HG03460 (cell line): Measurements from ENCODE around the gene MBOAT1.

Source experiments
- ATAC-seq: cut with Tn5 transposase; IDR thresholded peaks from one replicate; pipeline ENCODE4 v1.9.1; 2021; ENCODE audit not compliant: unreplicated experiment

Gene MBOAT1

DNA sequence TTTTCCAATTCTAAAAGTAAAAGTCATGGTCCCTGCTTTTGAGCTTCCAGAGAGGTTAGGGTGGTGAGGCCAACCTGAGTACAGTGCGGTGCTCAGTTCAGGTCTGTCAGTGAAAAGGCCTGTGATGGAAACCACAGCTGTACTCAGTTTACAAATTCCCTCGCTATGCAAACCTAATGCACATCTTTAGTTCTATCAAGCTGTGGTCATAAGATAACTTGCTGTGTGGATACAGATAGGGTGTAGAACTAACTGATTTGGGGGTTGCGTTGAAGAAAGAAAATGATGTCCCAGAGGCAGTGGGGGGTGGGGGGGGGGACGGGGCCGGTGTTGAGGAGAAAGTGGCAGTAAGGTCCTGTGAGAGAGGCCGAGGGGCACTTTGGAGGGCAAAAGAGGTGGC lies 22.8 kb upstream of the MBOAT1 start:
- no peak for ATAC-seq

DNA sequence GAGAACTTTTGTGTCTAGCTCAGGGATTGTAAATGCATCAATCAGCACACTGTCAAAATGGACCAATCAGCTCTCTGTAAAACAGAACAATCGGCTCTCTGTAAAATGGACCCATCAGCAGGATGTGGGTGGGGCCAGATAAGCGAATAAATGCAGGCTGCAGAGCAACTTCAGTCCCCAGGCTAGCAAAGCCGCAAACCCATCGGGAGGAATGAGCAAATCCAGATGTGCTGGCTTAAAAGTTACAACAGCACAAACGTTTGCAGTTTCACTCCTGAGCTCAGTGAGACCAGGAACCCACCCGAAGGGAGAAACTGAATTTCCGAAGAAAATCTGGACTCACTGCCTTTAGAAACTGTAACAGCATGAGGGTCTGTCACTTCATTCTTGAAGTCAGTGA lies 21.9 kb upstream of the MBOAT1 start:
- no peak for ATAC-seq

DNA sequence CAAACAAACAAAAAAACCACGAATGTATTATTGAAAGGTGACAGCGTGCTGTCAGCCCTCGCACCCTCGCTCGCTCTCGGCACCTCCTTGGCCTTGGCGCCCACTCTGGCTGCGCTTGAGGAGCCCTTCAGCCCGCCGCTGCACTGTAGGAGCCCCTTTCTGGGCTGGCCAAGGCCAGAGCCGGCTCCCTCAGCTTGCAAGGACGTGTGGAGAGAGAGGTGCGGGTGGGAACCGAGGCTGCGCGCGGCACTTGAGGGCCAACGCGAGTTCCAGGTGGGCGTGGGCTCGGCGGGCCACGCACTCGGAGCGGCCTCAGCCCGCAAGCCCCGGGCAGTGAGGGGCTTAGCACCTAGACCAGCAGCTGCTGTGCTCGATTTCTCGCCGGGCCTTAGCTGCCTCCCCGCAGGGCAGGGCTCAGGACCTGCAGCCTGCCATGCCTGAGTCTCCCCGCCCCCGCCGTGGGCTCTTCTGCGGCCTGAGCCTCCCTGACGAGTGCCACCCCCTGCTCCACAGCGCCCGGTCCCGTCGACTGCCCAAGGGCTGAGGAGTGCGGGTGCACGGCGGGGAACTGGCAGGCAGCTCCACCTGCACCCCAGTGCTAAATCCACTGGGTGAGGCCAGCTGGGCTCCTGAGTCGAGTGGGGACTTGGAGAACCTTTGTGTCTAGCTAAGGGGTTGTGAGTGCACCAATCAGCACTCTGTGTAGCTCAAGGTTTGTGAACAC lies 20.9 kb upstream of the MBOAT1 start:
- no peak for ATAC-seq

DNA sequence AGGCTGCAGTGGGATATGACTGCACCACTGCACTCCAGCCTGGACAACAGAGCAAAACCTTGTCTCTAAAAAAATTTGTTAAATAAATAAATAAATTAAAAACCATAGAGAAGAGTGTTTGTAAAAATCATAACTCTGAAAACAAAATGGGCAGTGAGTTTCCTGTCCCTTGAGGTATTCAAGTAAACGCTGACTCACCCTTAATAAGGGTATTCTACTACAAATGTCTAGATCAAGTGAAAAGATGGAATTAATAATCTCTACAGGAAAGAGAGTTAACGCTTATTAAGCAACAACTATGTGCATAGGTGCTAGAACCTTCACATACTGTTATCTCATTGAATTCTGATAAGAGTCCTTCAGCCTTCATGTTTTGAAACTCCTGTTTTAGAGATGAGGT lies 19.9 kb upstream of the MBOAT1 start:
- no peak for ATAC-seq

DNA sequence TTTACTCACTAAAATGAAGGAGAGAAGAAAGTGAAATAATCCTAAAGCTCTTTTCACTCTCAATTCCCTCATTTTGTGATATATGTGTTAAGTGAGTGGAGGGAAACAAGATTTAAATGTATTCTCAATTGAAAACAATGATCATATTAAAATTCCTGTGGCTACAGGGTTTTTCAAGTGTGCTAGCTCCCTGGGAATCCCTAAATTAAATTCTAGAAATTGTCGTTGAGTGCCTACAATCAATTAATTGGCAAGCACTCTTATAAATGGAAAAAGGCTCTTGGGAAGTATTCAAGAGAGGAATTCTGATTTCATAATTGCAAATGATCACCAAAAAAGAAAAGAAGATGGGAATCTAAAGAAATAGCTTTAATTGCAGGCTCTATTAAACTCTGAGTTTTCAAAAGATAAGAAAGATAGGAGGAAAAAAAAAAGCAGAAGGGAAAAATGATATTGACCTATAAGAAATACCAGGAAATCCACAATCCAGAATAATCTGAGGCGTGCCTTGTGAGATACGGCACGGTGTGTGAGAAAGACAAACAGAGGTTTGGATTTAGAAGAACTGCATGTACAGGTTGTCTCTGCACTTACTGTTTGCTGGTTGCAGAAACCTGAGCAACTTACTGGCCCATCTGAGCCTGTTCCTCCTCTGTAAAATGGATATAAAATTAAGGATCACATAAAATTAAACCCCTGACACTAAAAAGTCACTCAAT lies 18.3 kb upstream of the MBOAT1 start:
- ATAC-seq = no peak

DNA sequence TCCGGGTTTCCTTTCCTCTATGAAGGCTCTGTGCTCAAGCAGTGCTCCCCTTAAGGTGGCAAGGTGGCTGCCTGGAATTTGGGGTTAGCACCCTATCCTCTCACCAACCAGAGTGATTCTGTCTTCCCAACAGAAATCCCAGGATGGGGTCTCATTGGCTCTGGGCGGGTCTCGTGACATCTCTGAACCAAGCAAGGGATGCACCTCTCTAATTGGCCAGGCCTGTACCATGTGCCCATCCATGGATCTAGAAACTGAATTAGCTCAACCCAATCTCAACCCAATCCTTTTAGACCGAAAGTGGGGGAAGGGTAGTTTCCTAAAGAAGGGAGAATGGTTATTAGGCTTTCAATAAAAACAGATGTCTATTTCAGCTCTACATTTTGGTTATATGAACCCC lies 17.6 kb upstream of the MBOAT1 start:
- ATAC-seq = no peak

DNA sequence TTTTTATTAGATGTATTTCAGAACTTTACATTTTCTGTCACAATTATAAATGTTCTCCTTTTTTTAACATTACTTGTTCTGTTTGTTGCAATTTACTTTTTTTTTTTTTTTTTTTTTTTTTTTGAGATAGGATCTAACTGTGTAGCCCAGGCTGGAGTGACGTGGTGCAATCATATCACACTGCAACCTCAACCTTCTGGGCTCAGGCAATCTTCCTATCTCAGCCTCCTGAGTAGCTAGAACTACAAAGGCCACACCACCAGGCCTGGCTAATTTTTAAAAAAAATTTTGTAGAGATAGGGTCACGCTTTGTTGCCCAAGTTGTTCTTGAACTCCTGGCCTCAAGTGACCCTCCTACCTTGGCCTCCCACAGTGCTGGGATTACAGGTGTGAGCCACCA lies 15.1 kb upstream of the MBOAT1 start:
- no peak for ATAC-seq

DNA sequence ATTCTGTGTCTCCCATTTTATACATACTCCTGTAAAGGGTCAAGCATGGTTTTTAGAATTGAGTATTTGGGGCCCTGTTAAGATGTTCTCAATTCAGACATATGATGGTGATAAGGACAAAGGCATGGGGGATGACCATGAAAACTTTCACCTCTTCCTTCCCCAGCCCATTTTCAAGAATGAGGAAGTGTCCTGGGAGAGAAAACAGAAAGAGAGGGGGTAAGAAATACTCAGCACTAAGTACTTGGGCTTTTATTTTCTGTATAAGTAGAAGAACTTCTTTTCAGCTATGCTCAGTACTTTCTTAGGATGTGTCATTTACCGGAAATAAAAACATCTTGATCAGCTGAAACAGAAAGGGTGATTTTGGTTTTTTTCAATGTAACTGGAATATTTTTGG lies 10.9 kb upstream of the MBOAT1 start:
- ATAC-seq = no peak

DNA sequence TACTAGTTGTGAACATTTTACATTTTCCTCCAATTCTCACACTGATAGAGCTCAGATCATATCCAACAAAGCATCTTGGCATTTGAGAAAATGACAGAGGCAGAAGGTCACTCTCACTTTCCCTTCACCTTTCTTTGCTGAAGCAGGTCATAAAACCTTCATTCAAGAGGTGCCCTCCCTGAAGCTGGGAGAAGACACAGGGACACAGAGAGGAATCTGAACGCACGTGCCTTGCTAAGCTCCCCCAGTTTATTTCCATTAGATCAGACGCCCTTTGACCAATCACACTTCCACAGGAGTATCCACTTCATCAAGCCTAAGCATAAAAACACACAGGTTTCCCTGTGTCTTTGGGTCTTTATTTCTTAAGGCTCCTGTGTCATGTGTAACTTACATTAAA lies 9.2 kb upstream of the MBOAT1 start:
- no peak for ATAC-seq

DNA sequence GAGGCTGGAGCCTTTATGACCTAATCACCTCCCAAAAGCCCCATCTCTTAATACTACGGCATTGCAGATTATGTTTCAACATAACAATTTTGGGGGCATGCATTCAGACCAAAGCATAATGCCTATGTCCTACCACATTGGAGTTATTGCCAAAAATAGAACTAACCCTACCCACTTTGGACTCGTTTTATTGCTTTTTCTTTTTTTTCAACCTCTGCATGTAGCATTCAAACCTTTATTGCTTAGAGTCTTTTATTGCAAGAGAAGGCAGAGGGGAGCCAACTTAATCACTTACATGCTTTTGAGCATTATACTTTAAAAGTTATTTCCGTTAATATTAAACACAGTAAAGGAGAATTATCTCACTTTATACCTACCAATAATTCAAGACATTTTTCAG lies 8.1 kb upstream of the MBOAT1 start:
- no peak for ATAC-seq

DNA sequence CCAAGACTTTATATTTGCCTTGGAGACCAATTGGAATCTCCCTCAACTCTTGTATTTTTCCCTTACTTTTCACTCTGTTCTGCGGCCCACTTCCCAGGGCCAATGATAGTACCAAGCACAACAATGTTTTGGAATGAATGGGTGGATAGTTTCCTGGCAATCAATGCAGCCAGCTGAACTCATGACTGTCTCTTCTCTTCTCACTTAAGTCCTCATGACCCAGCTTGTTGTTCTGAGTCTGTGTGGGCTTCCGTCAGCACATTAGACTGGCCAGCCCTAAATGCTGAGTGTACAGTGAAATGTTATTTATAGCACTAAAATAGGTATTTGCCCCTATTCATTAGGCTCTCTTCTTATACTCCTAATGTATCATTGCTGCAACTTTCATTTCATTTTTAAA lies 5.6 kb upstream of the MBOAT1 start:
- ATAC-seq = no peak

DNA sequence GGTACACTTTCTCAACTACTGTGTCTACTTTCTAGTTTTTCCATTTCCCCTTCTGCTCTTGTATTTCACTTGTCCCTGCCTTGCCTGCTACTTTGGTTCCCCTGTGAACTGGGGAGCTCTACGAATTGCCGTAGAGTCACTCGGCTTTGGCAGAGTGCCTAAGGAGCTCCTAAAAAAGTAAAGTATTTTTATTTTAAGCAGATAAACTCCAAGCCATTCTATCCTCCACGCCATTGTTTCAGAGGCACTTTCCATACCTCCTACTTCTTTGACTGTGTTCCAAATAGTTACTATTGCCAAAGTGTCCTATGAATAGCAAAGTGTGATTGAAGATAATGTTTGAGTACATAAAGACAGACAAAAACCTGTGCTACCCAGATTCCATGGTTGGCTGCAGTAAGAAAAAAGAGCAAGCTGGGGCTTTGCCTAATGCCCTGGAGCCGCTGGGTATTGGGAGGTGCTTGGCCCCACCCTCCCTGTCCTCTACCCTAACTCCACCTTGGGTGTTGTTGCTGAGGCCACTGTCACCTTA lies 5.1 kb upstream of the MBOAT1 start:
- no peak for ATAC-seq

DNA sequence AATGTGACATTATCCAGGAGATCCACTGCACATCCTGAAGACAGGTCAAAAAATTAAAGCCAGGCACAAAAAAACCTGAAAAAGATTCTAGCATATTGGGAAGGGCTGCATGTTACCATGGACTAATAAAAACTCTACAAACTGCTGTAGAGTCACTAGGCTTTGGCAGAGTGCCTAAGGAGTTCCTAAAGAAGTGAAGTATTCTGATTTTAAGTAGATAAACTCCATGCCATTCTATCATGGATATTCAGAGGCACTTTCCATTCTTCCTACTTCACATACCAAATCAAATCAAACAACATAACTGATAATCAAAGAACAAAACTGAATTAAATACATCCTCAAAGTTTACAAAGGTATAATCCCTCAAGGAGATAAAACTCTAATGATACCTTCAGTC lies 3.0 kb upstream of the MBOAT1 start:
- no peak for ATAC-seq

DNA sequence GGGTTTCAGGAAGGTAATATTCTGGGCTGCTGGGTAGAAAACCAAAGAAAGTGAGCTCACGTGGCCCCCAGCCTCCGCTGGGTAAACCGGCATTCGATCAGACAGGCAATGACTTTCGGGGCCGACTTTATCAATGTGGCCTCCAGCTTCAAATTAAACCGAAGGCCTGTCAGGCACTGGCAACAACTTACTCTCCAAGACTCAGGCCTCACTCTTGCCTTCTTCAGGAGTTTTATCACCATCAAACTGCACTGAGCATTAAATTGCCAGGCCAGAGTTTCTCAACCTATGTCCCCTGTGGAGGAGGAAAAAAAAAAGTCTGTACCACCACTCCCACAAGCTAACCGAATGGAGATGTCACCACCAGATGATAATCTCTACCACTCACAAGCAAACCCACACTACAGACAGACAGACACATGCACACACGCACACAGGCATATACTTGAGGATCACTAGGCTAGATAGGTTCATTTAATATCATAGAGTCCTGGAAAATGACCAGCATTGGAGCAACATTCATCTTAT lies 1.1 kb upstream of the MBOAT1 start:
- no peak for ATAC-seq

DNA sequence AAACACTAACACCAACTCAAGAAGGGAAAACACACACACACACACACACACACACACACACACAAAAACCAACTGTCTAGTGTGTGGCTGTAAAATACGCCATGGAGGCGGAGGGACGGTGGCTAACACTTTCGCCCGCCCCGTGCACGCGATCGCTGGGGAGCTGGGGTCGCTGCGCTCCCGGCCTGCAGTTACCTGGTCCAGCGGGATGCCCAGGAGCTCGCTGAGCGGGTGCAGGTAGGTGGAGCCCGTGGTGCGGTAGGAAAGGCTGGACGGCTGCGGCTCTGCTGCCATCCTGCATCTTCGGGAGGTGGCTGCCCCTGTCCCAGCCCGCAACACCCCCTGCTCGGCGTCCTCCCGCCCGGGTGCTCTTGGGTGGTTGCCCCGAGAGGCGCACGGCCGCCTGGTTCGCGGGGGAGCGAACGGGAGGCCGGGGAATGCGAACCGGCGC lies 303 bp downstream of the MBOAT1 start:
- ATAC-seq = peak; percentile 30

DNA sequence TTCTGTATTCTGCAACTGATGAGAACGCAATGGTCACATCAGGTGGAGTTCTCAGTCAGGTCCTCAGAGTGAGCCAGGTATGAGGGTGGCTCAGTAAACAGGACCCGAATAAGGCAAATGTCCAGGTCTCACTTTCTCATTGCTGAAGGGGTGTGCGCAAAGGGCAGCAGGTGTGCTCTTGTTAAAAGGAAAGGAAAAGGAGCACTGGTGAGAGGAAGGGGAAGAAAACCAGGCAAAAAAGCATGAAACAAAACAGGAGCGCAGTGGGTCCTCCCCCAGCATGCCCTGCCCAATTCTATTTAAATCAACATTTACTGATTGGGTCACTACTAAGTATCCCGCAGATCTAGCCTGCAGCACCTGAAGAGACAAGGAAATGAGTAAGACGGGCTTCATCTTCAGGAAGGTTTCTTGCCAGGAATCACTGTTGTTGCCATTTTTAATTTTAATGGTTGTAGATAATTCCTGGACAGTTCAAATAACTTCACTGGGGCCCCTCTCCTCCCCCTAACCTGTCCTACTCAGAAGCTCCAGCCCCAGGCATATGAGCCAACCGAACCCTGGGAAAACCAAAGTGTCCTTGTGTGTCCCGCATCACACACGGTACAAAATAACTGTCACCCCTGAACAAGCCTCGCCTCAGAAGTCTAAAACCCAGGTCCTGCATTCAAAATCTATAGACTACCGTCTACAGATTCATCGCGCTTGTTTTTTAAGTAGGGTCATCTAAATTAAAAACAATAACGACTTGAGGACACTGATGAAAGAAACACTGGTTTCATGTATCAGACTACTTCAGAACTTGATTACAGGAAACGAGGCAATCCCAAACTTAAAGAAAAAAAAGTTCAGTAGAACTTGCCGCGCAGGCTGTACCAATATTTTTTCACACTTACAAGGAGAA lies 980 bp downstream of the MBOAT1 start:
- peak; percentile 16 for ATAC-seq

DNA sequence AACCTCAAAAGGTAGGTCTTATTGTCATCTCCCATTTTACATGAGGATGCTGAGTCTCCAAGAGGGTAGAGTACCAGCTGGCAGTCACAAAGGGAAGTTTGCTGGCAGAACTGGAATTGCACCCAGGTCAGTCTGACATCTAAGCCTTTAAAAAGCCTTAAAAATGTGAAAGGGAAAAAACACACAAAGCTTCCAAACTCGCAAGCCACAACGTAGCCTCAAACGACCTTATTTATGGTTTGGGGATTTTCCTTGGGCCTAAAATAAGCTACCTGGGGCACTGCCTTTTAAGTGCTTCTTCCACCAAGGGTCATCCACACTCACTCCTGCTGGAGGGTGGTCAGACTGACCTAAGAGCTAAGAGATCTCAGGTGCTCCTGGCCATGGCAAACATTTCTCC lies 2.1 kb downstream of the MBOAT1 start:
- ATAC-seq = no peak

DNA sequence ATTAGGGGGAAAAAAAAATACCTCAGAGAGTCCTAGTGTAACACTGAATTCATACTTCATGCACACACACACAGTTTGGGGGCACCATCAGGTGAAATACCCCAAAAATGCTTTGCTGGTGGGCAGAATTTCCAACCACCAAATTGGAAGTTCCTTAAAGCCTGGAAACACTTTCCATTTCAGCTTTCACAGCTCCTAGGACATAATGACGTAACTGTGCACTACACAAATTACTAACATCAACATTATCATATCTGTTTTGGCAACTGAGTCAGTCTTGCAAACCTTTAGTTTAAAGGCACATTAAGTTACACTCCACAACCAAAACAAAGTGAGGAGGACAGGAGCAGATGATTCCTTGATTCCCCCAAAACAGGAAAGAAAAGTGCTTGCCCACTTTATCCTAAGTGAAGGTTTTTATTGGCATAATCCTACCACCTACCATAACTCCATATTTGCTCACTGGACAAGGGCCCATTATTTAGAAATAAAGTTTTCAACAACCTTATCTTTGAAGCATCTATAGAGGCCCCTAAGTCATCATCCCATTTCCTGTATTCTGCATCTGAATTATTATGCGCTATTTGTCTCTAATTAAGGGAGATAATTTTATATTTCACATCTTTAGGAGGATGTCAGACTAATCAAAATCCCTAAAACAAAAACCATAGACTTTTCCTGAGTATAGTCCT lies 3.4 kb downstream of the MBOAT1 start:
- no peak for ATAC-seq

DNA sequence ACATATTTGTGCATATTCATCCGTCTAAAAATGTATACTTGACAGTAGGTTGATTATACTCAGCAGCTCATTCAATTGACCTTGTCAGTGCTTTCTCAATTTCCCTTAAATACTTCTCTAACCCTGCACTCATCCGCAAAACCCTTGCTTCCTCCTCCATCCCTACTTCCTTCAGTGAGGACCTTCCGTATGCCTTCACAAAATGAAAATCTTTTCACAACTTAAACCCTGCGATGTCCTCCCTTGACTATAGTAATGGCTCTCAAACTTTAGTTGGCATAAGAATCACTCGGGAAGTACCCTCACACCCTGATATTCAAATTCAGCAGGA lies 5.2 kb downstream of the MBOAT1 start:
- ATAC-seq = no peak

DNA sequence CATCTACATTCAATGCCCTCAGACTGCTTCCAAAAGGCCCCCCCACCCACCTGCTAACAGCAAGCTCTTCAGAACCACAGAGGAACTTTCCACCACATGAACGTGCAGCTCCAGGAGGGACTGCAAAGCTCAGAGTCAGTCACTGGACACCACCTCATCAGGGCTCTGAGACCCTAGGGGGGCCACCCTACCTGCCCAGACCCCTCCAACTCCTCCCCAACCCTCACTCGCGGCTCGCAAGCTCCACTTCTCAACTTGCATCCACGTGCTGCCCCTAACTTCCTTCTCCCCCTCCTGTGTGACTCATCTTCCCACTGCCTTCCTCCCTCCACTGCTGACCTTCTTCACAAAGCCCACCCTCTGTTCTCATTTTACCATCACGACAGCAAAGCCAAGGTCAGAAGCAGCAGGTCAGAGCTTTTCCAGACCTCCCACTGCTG lies 6.5 kb downstream of the MBOAT1 start:
- no peak for ATAC-seq

DNA sequence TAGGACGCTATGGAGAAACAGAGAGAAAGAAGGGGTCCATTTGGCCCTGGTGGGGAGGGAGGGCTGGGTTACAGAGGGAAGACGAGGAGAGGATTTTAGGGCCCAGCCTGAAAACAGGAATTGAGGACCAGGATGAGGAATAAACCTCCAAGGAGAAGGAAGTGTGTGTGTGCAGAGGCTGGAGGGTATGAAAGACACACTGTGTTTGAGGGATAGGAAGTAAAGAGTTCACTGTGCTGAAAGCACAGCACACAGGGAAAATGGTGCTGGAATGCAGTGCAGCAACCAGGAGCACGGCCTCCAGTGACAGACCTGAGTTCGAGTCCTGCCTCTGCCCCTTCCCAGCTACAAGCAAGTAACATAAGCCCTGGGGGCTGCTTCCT lies 7.8 kb downstream of the MBOAT1 start:
- no peak for ATAC-seq
